Left ventricle myocardium superior (tissue), 1 donor: ENCODE results near the gene CRYZL1. TPM values are rescaled to one million over a fixed set of nuclear protein-coding genes. Genes with fewer than 3 reads are reported as not detected.
A peak's percentile ranks its signal among the peaks of the same experiment; 100 is the strongest.
"Not testable (repeated sequence)": the region's sequence is repeated elsewhere in the genome, so short reads cannot be mapped to it uniquely, and the experiment has no call there.

Experiments
- ATAC-seq: fragments of 200-7000 bp; cut with Tn5 transposase; one replicate; pipeline ENCODE4 v1.9.1; 2020; ENCODE audit warnings: mild to moderate bottlenecking, moderate library complexity
- DNase-seq: peaks from one replicate; pipeline ENCODE4 v3.0.0-alpha.2; 2020
- intact Hi-C: fragments of 100-400 bp; cut with micrococcal nuclease; formaldehyde crosslinking; loops from one replicate; pipeline ENCODE4 v1.11.0; 2022
- long read RNA-seq: library from polyadenylated mRNA; unstranded; transcript quantifications from one replicate; pipeline ENCODE4 v2.0.0, GENCODE V29; 2021
- total RNA-seq: library from RNA; stranded (reverse); fragmentation: NEBNext Ultra II Directional; extraction: Animal tissue kit (Norgen Biotek cat#: 25700); gene quantifications from one replicate; pipeline ENCODE4 v1.2.1, GENCODE V29; 2021
- donor health status: DM: no; HTN: yes; CAD: no; lungs with severe emphysema.

CRYZL1 gene
- 25.2 TPM for total RNA-seq
- long read RNA-seq, transcript CRYZL1-204 (13 exons, 1,617 nt) = major isoform, 11 of 35 reads
- long read RNA-seq, partial matches to known transcripts = 0 of 35 reads
- long read RNA-seq, other reads (novel, unspliced or antisense) = 22 of 35 reads

- intact Hi-C loops = no loop called here
- ATAC-seq (peak; percentile 88), DNase-seq (peak; percentile 100)
Measured at GRCh38 chr21:33641352-33642026, at the start of gene CRYZL1. CRYZL1 (minus strand) TSS chr21:33641741; CDS start chr21:33631551, 10,190 bp downstream.

GRCh38 chr21:33690874-33691273 is 49.3 kb upstream of the CRYZL1 start:
- DNase-seq (no peak), ATAC-seq (no peak)
- intact Hi-C loops = no loop called here

GRCh38 chr21:33688353-33688752 is 46.8 kb upstream of the CRYZL1 start:
- ATAC-seq = peak; percentile 13
- no peak for DNase-seq
- intact Hi-C loops = no loop called here

GRCh38 chr21:33687634-33688033 is 46.1 kb upstream of the CRYZL1 start:
- ATAC-seq (no peak), DNase-seq (no peak)
- intact Hi-C loops = no loop called here

GRCh38 chr21:33686386-33686785 is 44.8 kb upstream of the CRYZL1 start:
- DNase-seq (no peak), ATAC-seq (no peak)
- intact Hi-C loops = no loop called here

- DNase-seq (no peak), ATAC-seq (peak; percentile 38)
- intact Hi-C loops = no loop called here
Measured at GRCh38 chr21:33685613-33686197, 44.2 kb upstream of the CRYZL1 start.

- ATAC-seq = no peak
- intact Hi-C loops = no loop called here
- no peak for DNase-seq
Measured at GRCh38 chr21:33684923-33685560, 43.5 kb upstream of the CRYZL1 start.

GRCh38 chr21:33684068-33684467 is 42.5 kb upstream of the CRYZL1 start:
- no peak for DNase-seq
- intact Hi-C loops = no loop called here
- ATAC-seq = no peak

- intact Hi-C loops = no loop called here
- ATAC-seq (no peak), DNase-seq (no peak)
Measured at GRCh38 chr21:33682992-33683627, 41.6 kb upstream of the CRYZL1 start.

- intact Hi-C loops = no loop called here
- DNase-seq = no peak
- no peak for ATAC-seq
Measured at GRCh38 chr21:33680870-33681269, 39.3 kb upstream of the CRYZL1 start.

- intact Hi-C loops = no loop called here
- DNase-seq = no peak
- ATAC-seq = no peak
Measured at GRCh38 chr21:33677450-33677849, 35.9 kb upstream of the CRYZL1 start.

- intact Hi-C loops, DNase-seq, ATAC-seq: not testable (repeated sequence)
Measured at GRCh38 chr21:33676666-33677065, 35.1 kb upstream of the CRYZL1 start.

GRCh38 chr21:33674226-33674625 is 32.7 kb upstream of the CRYZL1 start:
- intact Hi-C loops = no loop called here
- ATAC-seq = no peak
- no peak for DNase-seq

GRCh38 chr21:33673473-33673872 is 31.9 kb upstream of the CRYZL1 start:
- intact Hi-C loops = no loop called here
- DNase-seq (no peak), ATAC-seq (no peak)

GRCh38 chr21:33670076-33670978 is 28.8 kb upstream of the CRYZL1 start:
- intact Hi-C loops = no loop called here
- no peak for DNase-seq
- ATAC-seq = no peak

GRCh38 chr21:33668620-33669019 is 27.1 kb upstream of the CRYZL1 start:
- ATAC-seq = no peak
- no peak for DNase-seq
- intact Hi-C loops = no loop called here

GRCh38 chr21:33668180-33668579 is 26.6 kb upstream of the CRYZL1 start:
- ATAC-seq (peak; percentile 47), DNase-seq (no peak)
- intact Hi-C loops = no loop called here

- DNase-seq = no peak
- no peak for ATAC-seq
- intact Hi-C loops = no loop called here
Measured at GRCh38 chr21:33667636-33668035, 26.1 kb upstream of the CRYZL1 start.

GRCh38 chr21:33666153-33666552 is 24.6 kb upstream of the CRYZL1 start:
- intact Hi-C loops = no loop called here

More at GRCh38 chr21:33666153-33666552, 24.6 kb upstream of the CRYZL1 start:
- ATAC-seq (no peak), DNase-seq (no peak)
